K562 (cell line): ENCODE data around the gene BCAR1. TPM values are rescaled to one million over a fixed set of nuclear protein-coding genes. Genes with fewer than 3 reads are reported as not detected.

Experiments
- GABPA ChIP-seq: fragments of 200-800 bp; sonication (Bioruptor generic); conservative IDR thresholded peaks from 2 replicates; pipeline ENCODE4 v1.6.1; 2016; ENCODE audit warnings: low read depth, missing genetic modification characterization, missing compliant biosample characterization
- GATAD2A ChIP-seq: fragments of 450-650 bp; IDR thresholded peaks from 2 replicates; pipeline ENCODE4 v1.6.1; 2017
- HIVEP1 ChIP-seq: fragments of 250-450 bp; sonication (Bioruptor Pico); IDR thresholded peaks from 2 replicates; pipeline ENCODE4 v1.4.0; 2020; ENCODE audit warnings: mild to moderate bottlenecking
- HNRNPH1 ChIP-seq: fragments of 200-400 bp; formaldehyde crosslinking; optimal IDR thresholded peaks from 2 replicates; pipeline ENCODE3; 2017; ENCODE audit warnings: low read depth, mild to moderate bottlenecking, low read length, moderate library complexity
- HNRNPLL ChIP-seq: fragments of 200-400 bp; formaldehyde crosslinking; IDR thresholded peaks from 2 replicates; pipeline ENCODE4 v1.6.1; 2017; ENCODE audit warnings: low read length, low read depth, mild to moderate bottlenecking; ENCODE audit not compliant: poor library complexity, severe bottlenecking
- KLF10 ChIP-seq: fragments of 250-450 bp; sonication (Bioruptor Pico); IDR thresholded peaks from 2 replicates; pipeline ENCODE4 v1.6.1; 2021; ENCODE audit warnings: matching md5 sums
- PTTG1 ChIP-seq: fragments of 450-650 bp; IDR thresholded peaks from 2 replicates; pipeline ENCODE4 v1.6.1; 2016; ENCODE audit warnings: low read depth, mild to moderate bottlenecking, missing genetic modification characterization, missing compliant biosample characterization
- SMC3 ChIP-seq: conservative IDR thresholded peaks from 2 replicates; pipeline ENCODE4 v1.6.1; 2011; ENCODE audit warnings: low read depth, low read length, improper control_type of control experiment; ENCODE audit not compliant: insufficient read depth
- SPI1 ChIP-seq: IDR thresholded peaks from 2 replicates; pipeline ENCODE4 v1.6.1; 2011; ENCODE audit warnings: low read depth, low read length, control low read depth, borderline replicate concordance
- TEAD1 ChIP-seq, 2 experiments: fragments of 450-650 bp in 1 of 2; sonication (generic) in 1 of 2; formaldehyde crosslinking; IDR thresholded peaks; 2 replicates each; pipeline versions ENCODE4 v1.4.0 to v1.8.0; 2020 to 2022; ENCODE audit warnings: mild to moderate bottlenecking in 2 of 2, missing genetic modification reagents in 1 of 2
- ZKSCAN8 ChIP-seq: fragments of 200-800 bp; sonication (Bioruptor generic); IDR thresholded peaks from 2 replicates; pipeline ENCODE4 v1.6.1; 2016; ENCODE audit warnings: missing genetic modification characterization, missing compliant biosample characterization
- ZNF695 ChIP-seq: fragments of 450-650 bp; formaldehyde crosslinking; IDR thresholded peaks from 2 replicates; pipeline ENCODE4 v1.4.0; 2020; ENCODE audit warnings: mild to moderate bottlenecking, moderate library complexity
- polyA plus RNA-seq, 8 experiments: library from polyadenylated mRNA; depleted of rRNA in 4 of 8; stranded (reverse) in 5 of 8; unstranded in 3 of 8; fragments of >200 nt; fragmentation: Nextera tagmentation in 2 of 8; fragmentation: Illumina TruSeq in 1 of 8; extraction: Ambion mirVana in 2 of 8; extraction: Trizol in 1 of 8; gene quantifications; 2 replicates each; pipeline versions ENCODE4 v1.2.1 to v1.2.3, GENCODE V29; 2011 to 2014; ENCODE audit warnings: inconsistent platforms in 1 of 8, missing spikeins in 1 of 8
- total RNA-seq, 7 experiments: library from RNA; depleted of rRNA in 6 of 7; stranded (reverse); fragments of >200 nt in 6 of 7; fragmentation: Illumina TruSeq in 2 of 7; extraction: Trizol in 2 of 7; gene quantifications; 2 replicates each; pipeline versions ENCODE4 v1.2.1 to v1.2.3, GENCODE V29; 2011 to 2021; ENCODE audit warnings: low replicate concordance in 1 of 7
- TF ChIP-seq, protein P1 (sequence below): sonication (generic); formaldehyde crosslinking; IDR thresholded peaks from 2 replicates; pipeline ENCODE4 v1.8.1; 2023; ENCODE audit warnings: mild to moderate bottlenecking, missing genetic modification reagents
- TF ChIP-seq, protein P2 (sequence below): fragments of 450-650 bp; formaldehyde crosslinking; IDR thresholded peaks from 2 replicates; pipeline ENCODE4 v1.4.0; 2022; ENCODE audit warnings: missing genetic modification characterization
- TF ChIP-seq, protein P3 (sequence below), 2 experiments: fragments of 450-650 bp; conservative IDR thresholded peaks; 2 replicates each; pipeline ENCODE4 v1.6.1; 2017; ENCODE audit warnings: mild to moderate bottlenecking in 2 of 2, moderate library complexity in 2 of 2
- TF ChIP-seq, protein P4 (sequence below): fragments of 200-800 bp; sonication (Bioruptor generic); IDR thresholded peaks from 2 replicates; pipeline ENCODE4 v1.6.1; 2017; ENCODE audit warnings: missing genetic modification characterization, missing compliant biosample characterization
- TF ChIP-seq, protein P5 (sequence below): fragments of 250-450 bp; sonication (Bioruptor Pico); IDR thresholded peaks from 2 replicates; pipeline ENCODE4 v1.8.0; 2022; ENCODE audit warnings: moderate library complexity, mild to moderate bottlenecking, inconsistent platforms

The BCAR1 gene
- total and polyA plus RNA-seq, 9 of the 15 experiments (the other 6 are each of a cell fraction or from before 2014, with no cell fraction given) = 0.10 to 26.3 (median 3.6) TPM

DNA sequence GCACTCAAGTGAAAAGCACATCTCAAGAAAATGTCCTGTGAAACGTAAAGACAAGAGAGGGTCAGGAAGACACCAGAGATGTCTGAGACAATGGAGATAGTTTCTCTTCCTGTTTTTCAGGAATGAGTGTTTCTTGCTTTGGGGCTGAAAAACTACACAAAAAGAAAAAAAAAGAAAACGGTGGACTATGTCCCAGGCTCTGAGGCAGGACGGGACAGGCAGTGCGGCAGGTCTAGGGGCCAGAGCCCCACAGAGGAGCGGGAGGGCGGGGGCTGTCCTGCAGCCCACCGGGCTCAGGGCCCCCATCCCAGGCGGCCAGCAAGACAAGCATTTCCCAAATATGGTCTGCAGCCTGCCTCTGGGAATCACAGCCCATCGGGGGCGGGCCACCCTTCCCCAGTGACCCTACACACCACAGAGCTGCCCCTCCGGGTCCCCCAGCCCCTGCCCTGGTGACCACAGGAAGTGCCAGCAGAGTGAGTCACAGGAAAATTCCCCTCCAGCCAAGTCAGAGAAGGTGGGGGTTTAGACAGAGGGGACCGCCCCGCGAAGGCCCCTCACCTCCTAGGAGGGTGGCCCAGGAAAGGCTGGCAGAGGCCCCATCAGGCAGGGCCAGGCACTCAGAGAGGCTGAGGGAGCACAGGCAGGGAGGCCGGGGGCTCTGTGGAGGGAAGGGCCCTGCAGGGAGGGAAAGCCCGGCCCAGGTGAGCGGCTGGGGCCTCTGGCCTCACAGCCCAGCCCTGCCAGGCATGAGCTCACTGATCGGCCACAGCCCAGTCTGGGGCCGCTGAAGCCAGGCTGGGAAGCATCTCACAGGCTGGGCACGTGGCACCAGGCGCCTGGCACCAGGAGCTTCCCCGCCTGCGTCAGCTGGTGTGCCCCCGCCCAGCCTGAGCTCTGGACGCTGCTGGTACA, 6.3 kb downstream of the BCAR1 start (continued):
- no peak for TF ChIP-seq ZNF695 (CRISPR knock-in tag)
- TF ChIP-seq, protein P1, sequence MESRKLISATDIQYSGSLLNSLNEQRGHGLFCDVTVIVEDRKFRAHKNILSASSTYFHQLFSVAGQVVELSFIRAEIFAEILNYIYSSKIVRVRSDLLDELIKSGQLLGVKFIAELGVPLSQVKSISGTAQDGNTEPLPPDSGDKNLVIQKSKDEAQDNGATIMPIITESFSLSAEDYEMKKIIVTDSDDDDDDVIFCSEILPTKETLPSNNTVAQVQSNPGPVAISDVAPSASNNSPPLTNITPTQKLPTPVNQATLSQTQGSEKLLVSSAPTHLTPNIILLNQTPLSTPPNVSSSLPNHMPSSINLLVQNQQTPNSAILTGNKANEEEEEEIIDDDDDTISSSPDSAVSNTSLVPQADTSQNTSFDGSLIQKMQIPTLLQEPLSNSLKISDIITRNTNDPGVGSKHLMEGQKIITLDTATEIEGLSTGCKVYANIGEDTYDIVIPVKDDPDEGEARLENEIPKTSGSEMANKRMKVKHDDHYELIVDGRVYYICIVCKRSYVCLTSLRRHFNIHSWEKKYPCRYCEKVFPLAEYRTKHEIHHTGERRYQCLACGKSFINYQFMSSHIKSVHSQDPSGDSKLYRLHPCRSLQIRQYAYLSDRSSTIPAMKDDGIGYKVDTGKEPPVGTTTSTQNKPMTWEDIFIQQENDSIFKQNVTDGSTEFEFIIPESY (CRISPR knock-in tag) = 0 out of 2 replicates have a peak, but pooled peaks have one; percentile 30
- TF ChIP-seq ZKSCAN8 (CRISPR knock-in tag) = no peak
- TF ChIP-seq, protein P2, sequence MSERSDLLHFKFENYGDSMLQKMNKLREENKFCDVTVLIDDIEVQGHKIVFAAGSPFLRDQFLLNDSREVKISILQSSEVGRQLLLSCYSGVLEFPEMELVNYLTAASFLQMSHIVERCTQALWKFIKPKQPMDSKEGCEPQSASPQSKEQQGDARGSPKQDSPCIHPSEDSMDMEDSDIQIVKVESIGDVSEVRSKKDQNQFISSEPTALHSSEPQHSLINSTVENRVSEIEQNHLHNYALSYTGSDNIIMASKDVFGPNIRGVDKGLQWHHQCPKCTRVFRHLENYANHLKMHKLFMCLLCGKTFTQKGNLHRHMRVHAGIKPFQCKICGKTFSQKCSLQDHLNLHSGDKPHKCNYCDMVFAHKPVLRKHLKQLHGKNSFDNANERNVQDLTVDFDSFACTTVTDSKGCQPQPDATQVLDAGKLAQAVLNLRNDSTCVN = no peak
- TF ChIP-seq PTTG1 (tag) = no peak
- TF ChIP-seq HIVEP1 = no peak
- no peak for TF ChIP-seq GATAD2A
- TF ChIP-seq HNRNPLL = no peak
- TF ChIP-seq HNRNPH1 = no peak
- TF ChIP-seq TEAD1 (CRISPR knock-in tag; IDR thresholded peaks at IDR 0.05) = peak in 1 of 2 experiments; percentile 60; a peak in 1 of 4 replicates
- no peak for TF ChIP-seq KLF10 (CRISPR knock-in tag)
- no peak for TF ChIP-seq SMC3
- TF ChIP-seq, protein P3, sequence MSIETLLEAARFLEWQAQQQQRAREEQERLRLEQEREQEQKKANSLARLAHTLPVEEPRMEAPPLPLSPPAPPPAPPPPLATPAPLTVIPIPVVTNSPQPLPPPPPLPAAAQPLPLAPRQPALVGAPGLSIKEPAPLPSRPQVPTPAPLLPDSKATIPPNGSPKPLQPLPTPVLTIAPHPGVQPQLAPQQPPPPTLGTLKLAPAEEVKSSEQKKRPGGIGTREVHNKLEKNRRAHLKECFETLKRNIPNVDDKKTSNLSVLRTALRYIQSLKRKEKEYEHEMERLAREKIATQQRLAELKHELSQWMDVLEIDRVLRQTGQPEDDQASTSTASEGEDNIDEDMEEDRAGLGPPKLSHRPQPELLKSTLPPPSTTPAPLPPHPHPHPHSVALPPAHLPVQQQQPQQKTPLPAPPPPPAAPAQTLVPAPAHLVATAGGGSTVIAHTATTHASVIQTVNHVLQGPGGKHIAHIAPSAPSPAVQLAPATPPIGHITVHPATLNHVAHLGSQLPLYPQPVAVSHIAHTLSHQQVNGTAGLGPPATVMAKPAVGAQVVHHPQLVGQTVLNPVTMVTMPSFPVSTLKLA (conservative IDR thresholded peaks at IDR 0.05) = no peak
- TF ChIP-seq, protein P4, sequence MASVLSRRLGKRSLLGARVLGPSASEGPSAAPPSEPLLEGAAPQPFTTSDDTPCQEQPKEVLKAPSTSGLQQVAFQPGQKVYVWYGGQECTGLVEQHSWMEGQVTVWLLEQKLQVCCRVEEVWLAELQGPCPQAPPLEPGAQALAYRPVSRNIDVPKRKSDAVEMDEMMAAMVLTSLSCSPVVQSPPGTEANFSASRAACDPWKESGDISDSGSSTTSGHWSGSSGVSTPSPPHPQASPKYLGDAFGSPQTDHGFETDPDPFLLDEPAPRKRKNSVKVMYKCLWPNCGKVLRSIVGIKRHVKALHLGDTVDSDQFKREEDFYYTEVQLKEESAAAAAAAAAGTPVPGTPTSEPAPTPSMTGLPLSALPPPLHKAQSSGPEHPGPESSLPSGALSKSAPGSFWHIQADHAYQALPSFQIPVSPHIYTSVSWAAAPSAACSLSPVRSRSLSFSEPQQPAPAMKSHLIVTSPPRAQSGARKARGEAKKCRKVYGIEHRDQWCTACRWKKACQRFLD = no peak
- TF ChIP-seq GABPA (tag) = 0 out of 2 replicates have a peak, but pooled peaks have one; percentile 40
- peak; percentile 62; the same call in 1 of the 2 replicates for TF ChIP-seq SPI1
- TF ChIP-seq, protein P5, sequence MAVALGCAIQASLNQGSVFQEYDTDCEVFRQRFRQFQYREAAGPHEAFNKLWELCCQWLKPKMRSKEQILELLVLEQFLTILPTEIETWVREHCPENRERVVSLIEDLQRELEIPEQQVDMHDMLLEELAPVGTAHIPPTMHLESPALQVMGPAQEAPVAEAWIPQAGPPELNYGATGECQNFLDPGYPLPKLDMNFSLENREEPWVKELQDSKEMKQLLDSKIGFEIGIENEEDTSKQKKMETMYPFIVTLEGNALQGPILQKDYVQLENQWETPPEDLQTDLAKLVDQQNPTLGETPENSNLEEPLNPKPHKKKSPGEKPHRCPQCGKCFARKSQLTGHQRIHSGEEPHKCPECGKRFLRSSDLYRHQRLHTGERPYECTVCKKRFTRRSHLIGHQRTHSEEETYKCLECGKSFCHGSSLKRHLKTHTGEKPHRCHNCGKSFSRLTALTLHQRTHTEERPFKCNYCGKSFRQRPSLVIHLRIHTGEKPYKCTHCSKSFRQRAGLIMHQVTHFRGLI (CRISPR knock-in tag) = no peak
